AG04450 (cell line): ENCODE results near the gene ALDH7A1. TPM values are rescaled to one million over a fixed set of nuclear protein-coding genes. Genes with fewer than 3 reads are reported as not detected.

Experiments
- CTCF ChIA-PET: fragments of 300-600, 350-600 bp; formaldehyde crosslinking; extraction: SDS; loops from one replicate; lab custom pipeline; 2022; ENCODE audit warnings: antibody characterized with exemption, inconsistent platforms; lab: Charles Lee
- POLR2A ChIA-PET: fragments of 350-600 bp; formaldehyde crosslinking; extraction: SDS; loops from one replicate; lab custom pipeline; 2021; ENCODE audit warnings: antibody characterized with exemption, inconsistent platforms; lab: Yijun Ruan, JAX
- DNase-seq: peaks from one replicate; pipeline ENCODE4 v3.0.0-alpha.2; 2011; ENCODE audit warnings: low read depth, low spot score
- H3K27ac ChIP-seq: one replicate; pipeline ENCODE4 v1.5.1; 2012; ENCODE audit warnings: low read depth, low read length, control low read depth
- H3K27me3 ChIP-seq: one replicate; pipeline ENCODE4 v1.6.0; 2012; ENCODE audit warnings: low read length; ENCODE audit not compliant: control insufficient read depth, insufficient read depth
- H3K4me3 ChIP-seq: 2 replicates; pipeline ENCODE4 v1.5.1; 2011; ENCODE audit warnings: mild to moderate bottlenecking, low read depth, low read length, control low read depth
- H3K9me3 ChIP-seq: 2 replicates; pipeline ENCODE4 v1.5.1; 2012; ENCODE audit warnings: low read length; ENCODE audit not compliant: control insufficient read depth, insufficient read depth
- CTCF ChIP-seq: IDR thresholded peaks from 2 replicates; pipeline ENCODE4 v1.5.1; 2011; ENCODE audit warnings: low read depth, low read length, control low read depth, inconsistent platforms
- polyA plus RNA-seq: library from polyadenylated mRNA; depleted of rRNA; stranded (reverse); fragments of >200 nt; gene quantifications from 2 replicates; pipeline ENCODE4 v1.2.3, GENCODE V29; 2011

Gene ALDH7A1
- polyA plus RNA-seq, 1 experiment: 97.2 TPM

GRCh38 chr5:126508962-126509279 lies 86.1 kb downstream of the ALDH7A1 start:
- ChIA-PET CTCF (no interaction called here), POLR2A (no interaction called here)

GRCh38 chr5:126508251-126508961 lies 86.6 kb downstream of the ALDH7A1 start:
- no peak for TF ChIP-seq CTCF
- ChIA-PET CTCF (no interaction called here), POLR2A (no interaction called here)
- DNase-seq: no peak
- Histone ChIP-seq H3K27ac (no peak overlapping the region), H3K9me3 (no peaks in the 10 kb centered on the region), H3K4me3 (no peak overlapping the region), H3K27me3 (no peaks in the 10 kb centered on the region)

More at GRCh38 chr5:126508962-126509279, 86.1 kb downstream of the ALDH7A1 start:
- H3K27me3 ChIP-seq: no peaks in the 10 kb centered on the region
- no peak for TF ChIP-seq CTCF
- H3K4me3 ChIP-seq: no peak overlapping the region
- DNase-seq: no peak
- H3K27ac ChIP-seq: no peak overlapping the region
- H3K9me3 ChIP-seq: no peaks in the 10 kb centered on the region

- no peak for TF ChIP-seq CTCF
- H3K9me3 ChIP-seq: no peaks in the 10 kb centered on the region
- no peak for DNase-seq
- no peak overlapping the region for H3K27ac ChIP-seq
- no peak overlapping the region for H3K4me3 ChIP-seq
- CTCF ChIA-PET: no interaction called here
- POLR2A ChIA-PET: no interaction called here
- H3K27me3 ChIP-seq: no peaks in the 10 kb centered on the region
These were observed 88.9 kb downstream of the ALDH7A1 start for GRCh38 chr5:126506079-126506478.

GRCh38 chr5:126503602-126504104 lies 91.4 kb downstream of the ALDH7A1 start:
- no peak for TF ChIP-seq CTCF
- Histone ChIP-seq H3K27me3 (no peaks in the 10 kb centered on the region), H3K4me3 (no peak overlapping the region), H3K9me3 (no peaks in the 10 kb centered on the region), H3K27ac (no peak overlapping the region)
- ChIA-PET POLR2A (no interaction called here), CTCF (interaction anchor here (0.6 to 1.0 kb wide), 2 partner anchors 11 to 33 kb away, joined by 3 to 7 read pairs; no protein-coding TSS in a partner anchor)
- DNase-seq: no peak

- Histone ChIP-seq H3K4me3 (no peak overlapping the region), H3K9me3 (no peaks in the 10 kb centered on the region), H3K27ac (no peak overlapping the region), H3K27me3 (no peaks in the 10 kb centered on the region)
- ChIA-PET CTCF (interaction anchor here (2.0 to 3.6 kb wide), 4 partner anchors 13 to 152 kb away, joined by 6 to 28 read pairs (median 8); no protein-coding TSS in a partner anchor), POLR2A (no interaction called here)
- no peak for TF ChIP-seq CTCF
- DNase-seq: no peak
These were observed 93.6 kb downstream of the ALDH7A1 start for GRCh38 chr5:126501448-126501847.
